ENCODE results near the gene C16orf87. TPM values are rescaled to one million over a fixed set of nuclear protein-coding genes. Genes with fewer than 3 reads are reported as not detected.

C16orf87 gene
- total RNA-seq, 1 experiment from 2014 or later, result 22.5 TPM

- TF ChIP-seq, protein P1, sequence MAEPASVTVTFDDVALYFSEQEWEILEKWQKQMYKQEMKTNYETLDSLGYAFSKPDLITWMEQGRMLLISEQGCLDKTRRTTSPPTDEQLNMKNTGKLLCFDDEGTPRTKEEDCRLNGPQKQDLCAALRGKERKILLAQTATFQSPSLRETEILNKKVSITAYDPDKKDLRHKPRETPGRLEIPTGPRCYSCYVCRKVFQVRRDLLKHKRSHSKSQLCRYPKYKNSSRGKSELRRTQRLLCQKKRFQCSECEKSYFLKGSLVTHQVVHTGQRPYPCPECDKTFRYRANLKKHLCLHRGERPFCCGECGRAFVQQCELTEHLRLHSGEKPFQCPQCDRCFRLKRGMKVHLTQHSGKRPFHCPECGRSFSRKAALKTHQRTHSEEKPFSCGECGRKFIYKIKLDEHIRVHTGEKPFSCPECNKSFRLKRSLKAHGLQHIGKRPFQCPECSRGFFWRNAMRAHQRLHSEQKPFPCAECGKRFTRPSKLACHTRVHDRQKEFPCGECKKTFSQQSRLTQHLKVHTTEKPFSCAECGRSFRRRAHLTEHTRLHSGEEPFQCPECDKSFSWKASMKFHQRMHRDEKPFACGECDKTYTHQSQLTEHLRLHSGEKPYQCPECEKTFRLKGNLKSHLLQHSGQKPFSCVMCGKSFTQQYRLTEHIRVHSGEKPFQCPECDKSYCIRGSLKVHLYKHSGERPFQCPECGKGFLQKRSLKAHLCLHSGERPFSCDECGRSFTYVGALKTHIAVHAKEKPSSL (CRISPR knock-in tag; conservative IDR thresholded peaks at IDR 0.05), result no peak
- no peak for TF ChIP-seq CREB1 (CRISPR knock-in tag; IDR thresholded peaks at IDR 0.05)
- TF ChIP-seq, protein P2, sequence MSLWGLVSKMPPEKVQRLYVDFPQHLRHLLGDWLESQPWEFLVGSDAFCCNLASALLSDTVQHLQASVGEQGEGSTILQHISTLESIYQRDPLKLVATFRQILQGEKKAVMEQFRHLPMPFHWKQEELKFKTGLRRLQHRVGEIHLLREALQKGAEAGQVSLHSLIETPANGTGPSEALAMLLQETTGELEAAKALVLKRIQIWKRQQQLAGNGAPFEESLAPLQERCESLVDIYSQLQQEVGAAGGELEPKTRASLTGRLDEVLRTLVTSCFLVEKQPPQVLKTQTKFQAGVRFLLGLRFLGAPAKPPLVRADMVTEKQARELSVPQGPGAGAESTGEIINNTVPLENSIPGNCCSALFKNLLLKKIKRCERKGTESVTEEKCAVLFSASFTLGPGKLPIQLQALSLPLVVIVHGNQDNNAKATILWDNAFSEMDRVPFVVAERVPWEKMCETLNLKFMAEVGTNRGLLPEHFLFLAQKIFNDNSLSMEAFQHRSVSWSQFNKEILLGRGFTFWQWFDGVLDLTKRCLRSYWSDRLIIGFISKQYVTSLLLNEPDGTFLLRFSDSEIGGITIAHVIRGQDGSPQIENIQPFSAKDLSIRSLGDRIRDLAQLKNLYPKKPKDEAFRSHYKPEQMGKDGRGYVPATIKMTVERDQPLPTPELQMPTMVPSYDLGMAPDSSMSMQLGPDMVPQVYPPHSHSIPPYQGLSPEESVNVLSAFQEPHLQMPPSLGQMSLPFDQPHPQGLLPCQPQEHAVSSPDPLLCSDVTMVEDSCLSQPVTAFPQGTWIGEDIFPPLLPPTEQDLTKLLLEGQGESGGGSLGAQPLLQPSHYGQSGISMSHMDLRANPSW (CRISPR knock-in tag; conservative IDR thresholded peaks at IDR 0.05; ENCODE audit: low read depth), result no peak
- no peak for TF ChIP-seq IRF1 (CRISPR knock-in tag; IDR thresholded peaks at IDR 0.05)
- no peak for TF ChIP-seq KAT7 (CRISPR knock-in tag; IDR thresholded peaks at IDR 0.05; ENCODE audit: borderline replicate concordance)
Observed at GRCh38 chr16:46855389-46855788, 24.4 kb upstream of the C16orf87 start (continued).

DNA sequence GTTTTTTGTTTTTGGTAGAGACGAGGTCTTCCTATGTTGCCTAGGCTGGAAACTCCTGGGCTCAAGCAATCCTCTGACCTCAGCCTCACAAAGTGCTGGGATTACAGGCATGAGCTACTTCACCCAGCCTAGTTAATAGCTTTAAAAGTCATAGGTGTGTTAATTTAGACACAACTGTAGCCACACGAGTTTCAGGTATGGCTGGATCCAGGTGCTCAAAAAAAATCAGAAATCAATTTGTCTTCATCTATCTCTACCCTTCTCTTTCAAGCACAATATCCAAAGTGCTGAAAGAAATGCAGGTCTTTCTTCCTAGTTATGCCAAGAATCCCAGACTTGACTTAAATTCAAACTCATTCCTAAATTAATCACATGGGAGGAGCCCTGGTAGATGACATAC, 23.9 kb upstream of the C16orf87 start:
- H3K27ac Mint-ChIP-seq, result no peak overlapping the region
- no peaks in the 10 kb centered on the region for H3K9me3 Mint-ChIP-seq
- POLR2A ChIA-PET, result no interaction called here
- TF ChIP-seq ZNF232 (CRISPR knock-in tag; IDR thresholded peaks at IDR 0.05) (no peak), FOXP1 (CRISPR knock-in tag; IDR thresholded peaks at IDR 0.05; ENCODE audit: borderline replicate concordance) (no peak), PRRX2 (CRISPR knock-in tag; IDR thresholded peaks at IDR 0.05) (no peak)
- H3K4me3 Mint-ChIP-seq, result no peak overlapping the region
- no peaks in the 10 kb centered on the region for H3K36me3 Mint-ChIP-seq
- H3K27me3 Mint-ChIP-seq (ENCODE audit: low read depth), result no peaks in the 10 kb centered on the region
- ATAC-seq (no peak), DNase-seq (ENCODE audit: low spot score) (no peak)
- peaks cover 24% of the 10 kb centered on the region for H3K4me1 Mint-ChIP-seq
- CTCF ChIA-PET, result interaction anchor here (1.1 to 4.0 kb wide), 15 partner anchors 10 to 289 kb away, joined by 4 to 146 read pairs (median 12); partner anchors contain the start of genes DNAJA2, GPT2 and NETO2

- Mint-ChIP-seq H3K9me3 (no peaks in the 10 kb centered on the region), H3K4me3 (no peak overlapping the region), H3K27ac (peak overlapping the region; percentile 85; the same call in 1 of the 2 replicates), H3K27me3 (ENCODE audit: low read depth) (no peaks in the 10 kb centered on the region), H3K4me1 (peaks cover 27% of the 10 kb centered on the region), H3K36me3 (no peaks in the 10 kb centered on the region)
- TF ChIP-seq GABPB1 (CRISPR knock-in tag; IDR thresholded peaks at IDR 0.05), result peak; percentile 40; the same call in 1 of the 2 replicates
- no peak for TF ChIP-seq FOXJ3 (CRISPR knock-in tag; IDR thresholded peaks at IDR 0.05; ENCODE audit: borderline replicate concordance)
- peak; percentile 46 for TF ChIP-seq CTCF (IDR thresholded peaks at IDR 0.05)
- CTCF ChIA-PET, result interaction anchor here (0.6 to 4.0 kb wide), 47 partner anchors 9 to 1311 kb away, joined by 3 to 146 read pairs (median 5); partner anchors contain the start of genes C16orf87, DNAJA2, GPT2 and NETO2
- ATAC-seq (peak; percentile 87), DNase-seq (ENCODE audit: low spot score) (peak; percentile 90)
- POLR2A ChIA-PET, result interaction anchor here (0.5 to 1.1 kb wide), 7 partner anchors 30 to 133 kb away, joined by 3 to 7 read pairs (median 3); partner anchors contain the start of genes DNAJA2 and GPT2
Observed at GRCh38 chr16:46853713-46854443, 22.9 kb upstream of the C16orf87 start.
